ENCODE measurements around the gene HTT.

HTT gene

DNA sequence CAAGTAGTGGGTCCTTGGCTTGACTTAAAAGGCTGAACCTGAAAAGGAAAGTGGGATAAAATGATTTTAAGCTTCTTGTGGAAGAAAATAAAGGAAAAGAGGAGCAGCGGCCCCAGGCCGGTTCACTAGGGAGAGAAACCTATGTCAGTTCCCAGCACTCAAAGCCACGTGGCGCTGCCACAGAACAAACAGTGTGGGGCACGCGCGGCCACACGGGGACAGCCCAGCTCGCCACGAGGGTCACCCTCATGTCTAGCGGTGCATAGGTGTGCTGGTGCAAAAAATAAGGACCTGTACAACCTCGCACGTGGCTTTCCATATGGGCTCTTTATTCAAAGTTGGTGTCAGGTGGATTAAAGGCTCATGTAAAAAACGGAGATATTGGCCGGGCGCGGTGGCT is 191.6 kb downstream of the HTT start:
- H3K4me3 ChIP-seq (ENCODE audit: control insufficient read depth, low read depth, low read length), result no peak overlapping the region
- no peak for DNase-seq (ENCODE audit: low read depth)
- TF ChIP-seq, protein P1, sequence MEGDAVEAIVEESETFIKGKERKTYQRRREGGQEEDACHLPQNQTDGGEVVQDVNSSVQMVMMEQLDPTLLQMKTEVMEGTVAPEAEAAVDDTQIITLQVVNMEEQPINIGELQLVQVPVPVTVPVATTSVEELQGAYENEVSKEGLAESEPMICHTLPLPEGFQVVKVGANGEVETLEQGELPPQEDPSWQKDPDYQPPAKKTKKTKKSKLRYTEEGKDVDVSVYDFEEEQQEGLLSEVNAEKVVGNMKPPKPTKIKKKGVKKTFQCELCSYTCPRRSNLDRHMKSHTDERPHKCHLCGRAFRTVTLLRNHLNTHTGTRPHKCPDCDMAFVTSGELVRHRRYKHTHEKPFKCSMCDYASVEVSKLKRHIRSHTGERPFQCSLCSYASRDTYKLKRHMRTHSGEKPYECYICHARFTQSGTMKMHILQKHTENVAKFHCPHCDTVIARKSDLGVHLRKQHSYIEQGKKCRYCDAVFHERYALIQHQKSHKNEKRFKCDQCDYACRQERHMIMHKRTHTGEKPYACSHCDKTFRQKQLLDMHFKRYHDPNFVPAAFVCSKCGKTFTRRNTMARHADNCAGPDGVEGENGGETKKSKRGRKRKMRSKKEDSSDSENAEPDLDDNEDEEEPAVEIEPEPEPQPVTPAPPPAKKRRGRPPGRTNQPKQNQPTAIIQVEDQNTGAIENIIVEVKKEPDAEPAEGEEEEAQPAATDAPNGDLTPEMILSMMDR (conservative IDR thresholded peaks at IDR 0.05; ENCODE audit: control insufficient read depth, insufficient read depth, low read depth, low read length), result no peak

DNA sequence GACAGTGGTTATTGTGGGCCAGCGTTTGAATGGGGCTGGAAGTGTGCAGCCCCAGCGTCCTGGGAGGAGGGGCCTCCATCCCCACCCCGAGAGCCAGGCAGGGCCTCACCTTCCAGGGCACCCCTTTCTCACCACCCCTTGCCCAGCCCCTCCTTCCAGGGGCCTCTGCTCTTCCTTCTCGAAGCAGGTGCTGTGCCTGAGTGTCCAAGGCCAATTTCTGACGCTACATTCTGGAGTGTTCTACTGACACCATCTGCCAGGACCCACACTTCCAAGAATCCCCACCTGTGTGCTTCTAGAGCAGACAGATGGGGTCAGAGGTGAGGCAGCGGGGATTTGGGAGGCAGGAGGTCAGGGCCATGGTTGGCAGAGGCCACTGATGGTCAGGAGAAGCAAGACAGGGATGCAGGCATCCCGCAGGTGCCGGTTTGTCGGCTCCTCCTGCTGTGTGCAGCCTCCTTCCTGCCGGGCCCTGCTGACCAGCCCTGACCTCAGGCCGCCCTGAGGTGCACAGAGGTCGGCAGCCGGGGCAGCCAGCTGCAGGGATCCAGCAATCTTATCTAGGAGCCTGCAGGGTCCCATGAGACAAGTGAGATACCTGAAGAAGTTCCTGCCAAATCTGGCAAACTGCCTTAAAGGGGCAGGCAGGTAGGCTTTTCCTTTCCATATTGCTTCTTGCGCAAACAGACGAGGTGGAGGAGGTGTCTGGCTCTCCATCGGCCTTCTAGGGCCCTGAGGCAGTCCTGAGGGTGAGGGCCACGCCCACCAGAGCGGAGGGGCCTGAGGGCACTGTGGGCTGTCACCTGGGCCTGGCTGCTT is 193.3 kb downstream of the HTT start:
- TF ChIP-seq, protein P1 (conservative IDR thresholded peaks at IDR 0.05; ENCODE audit: control insufficient read depth, insufficient read depth, low read depth, low read length), result no peak
- DNase-seq (ENCODE audit: low read depth), result no peak

DNA sequence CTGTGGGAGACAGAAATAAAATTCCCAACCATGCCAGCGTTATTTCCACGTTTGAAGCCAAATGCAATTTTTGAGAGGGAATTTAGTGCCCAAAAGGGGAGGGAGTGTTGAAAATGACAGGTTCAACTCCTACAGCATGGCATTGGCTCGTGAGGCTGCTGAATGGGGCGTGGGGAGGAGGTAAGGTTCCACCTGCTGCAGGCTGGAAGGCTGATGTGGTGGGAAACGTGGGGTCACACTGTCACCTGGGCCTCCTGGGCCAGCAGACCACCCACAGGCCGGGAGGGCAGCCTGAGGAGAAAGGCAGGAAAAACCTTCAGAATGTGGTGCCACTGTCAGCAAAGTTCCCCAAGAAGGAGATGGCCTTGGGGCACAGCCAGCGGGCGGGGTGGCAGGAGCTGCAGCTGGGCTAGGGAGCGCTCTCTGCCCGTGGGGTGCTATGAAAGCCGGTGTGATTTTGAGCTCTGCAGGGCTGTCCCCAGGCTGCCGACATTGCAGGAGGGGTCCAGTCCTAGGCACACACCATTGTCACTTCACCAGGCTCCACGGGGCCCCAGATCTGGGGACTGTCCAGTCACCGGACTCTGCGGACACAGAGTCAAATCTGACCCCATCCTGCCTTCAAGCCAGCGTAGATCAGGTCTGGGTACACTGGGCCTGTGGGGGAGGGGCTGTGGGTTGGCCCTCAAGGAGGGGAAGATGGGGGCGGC is 194.1 kb downstream of the HTT start:
- no peak for DNase-seq (ENCODE audit: low read depth)
- TF ChIP-seq, protein P1 (conservative IDR thresholded peaks at IDR 0.05; ENCODE audit: control insufficient read depth, insufficient read depth, low read depth, low read length), result no peak
- H3K4me3 ChIP-seq (ENCODE audit: control insufficient read depth, low read depth, low read length), result no peak overlapping the region

More for the DNA sequence above, 193.3 kb downstream of the HTT start:
- H3K4me3 ChIP-seq (ENCODE audit: control insufficient read depth, low read depth, low read length), result no peak overlapping the region

DNA sequence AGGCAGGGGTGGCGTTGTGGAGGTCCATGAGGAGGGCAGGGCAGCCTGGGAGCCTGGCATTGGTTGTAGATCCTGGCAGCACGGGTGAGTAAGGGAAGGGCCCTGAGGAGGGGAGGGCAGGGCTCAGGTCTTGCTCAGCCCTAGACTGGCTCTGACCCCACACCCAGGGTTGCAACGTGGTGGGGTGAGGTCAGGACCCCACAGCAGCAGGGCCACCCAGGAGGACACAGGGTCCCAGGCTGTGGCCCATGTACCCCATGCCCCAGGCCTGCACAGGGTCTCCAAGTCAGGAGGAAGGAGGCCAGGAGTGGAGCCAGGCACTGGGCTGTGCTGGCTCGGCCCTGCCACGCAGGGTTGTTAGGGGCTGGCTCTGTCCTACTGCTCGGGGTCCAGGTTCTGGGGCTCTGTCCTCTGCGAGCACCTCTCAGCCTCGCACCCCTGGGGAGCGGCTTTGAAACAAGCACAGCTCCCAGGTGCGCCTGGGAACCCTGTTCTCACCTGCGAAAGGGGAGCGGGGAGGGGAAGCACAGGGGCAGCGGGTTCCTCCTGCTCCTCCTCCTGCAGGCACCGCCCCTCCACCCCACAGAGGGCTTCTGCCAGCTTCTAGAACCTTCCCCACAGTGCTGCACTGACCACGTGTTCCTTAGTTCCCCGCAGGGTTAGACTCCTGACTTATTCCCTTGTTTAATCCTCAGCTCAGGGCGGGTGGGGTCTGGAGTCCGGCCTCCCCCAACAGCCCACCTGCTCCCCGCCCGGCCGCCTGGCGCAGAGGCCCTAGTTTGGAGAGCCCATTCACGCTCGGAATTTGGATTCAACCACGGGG is 194.8 kb downstream of the HTT start:
- TF ChIP-seq, protein P1 (conservative IDR thresholded peaks at IDR 0.05; ENCODE audit: control insufficient read depth, insufficient read depth, low read depth, low read length), result no peak
- H3K4me3 ChIP-seq (ENCODE audit: control insufficient read depth, low read depth, low read length), result no peak overlapping the region
- DNase-seq (ENCODE audit: low read depth), result no peak

DNA sequence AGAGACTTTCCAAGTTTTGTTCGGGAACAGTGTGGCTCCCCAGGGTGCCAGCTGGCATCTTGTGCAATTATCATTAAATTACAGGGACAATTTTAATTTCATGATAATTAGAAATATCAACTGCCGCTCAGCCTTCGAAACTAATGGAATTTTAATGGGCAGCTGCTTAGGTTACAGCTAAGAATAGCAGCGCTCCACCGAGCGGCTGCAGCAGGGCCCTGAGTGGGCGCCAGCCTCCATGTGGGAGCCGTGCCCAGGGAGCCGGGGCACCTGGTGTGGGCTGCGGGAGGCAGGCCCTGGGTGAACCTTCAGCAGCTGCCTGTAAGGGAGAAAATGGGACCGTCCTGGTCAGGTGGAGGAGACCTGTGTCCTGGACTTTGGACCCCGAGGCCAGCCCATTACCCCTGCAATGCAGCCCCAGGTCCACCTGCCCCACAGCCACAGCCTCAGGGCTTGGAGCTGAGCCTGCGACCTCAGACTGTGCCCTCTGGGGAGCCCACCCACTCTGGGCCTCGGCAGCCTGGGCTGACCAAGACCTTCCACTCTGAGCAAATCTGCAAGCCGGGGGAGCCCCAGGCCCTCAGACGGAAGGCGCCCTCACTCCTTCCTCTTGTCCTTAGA is 195.6 kb downstream of the HTT start:
- no peak overlapping the region for H3K4me3 ChIP-seq (ENCODE audit: control insufficient read depth, low read depth, low read length)
- DNase-seq (ENCODE audit: low read depth), result no peak
- TF ChIP-seq, protein P1 (conservative IDR thresholded peaks at IDR 0.05; ENCODE audit: control insufficient read depth, insufficient read depth, low read depth, low read length), result no peak

DNA sequence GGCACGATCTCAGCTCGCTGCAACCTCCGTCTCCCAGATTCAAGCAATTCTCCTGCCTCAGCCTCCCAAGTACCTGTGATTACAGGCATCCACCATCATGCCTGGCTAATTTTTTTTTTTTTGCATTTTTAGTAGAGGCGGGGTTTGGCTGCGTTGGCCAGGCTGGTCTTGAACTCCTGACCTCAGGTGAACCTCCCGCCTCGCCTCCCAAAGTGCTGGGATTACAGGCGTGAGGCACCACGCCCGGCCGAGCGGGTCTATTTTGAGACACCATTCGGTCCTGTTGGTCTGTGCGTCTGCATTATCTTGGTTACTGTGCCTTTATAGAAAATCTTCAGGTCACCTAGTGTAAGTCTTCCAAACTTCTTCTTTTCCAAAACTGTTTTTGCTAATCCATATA is 196.7 kb downstream of the HTT start:
- TF ChIP-seq, protein P1 (conservative IDR thresholded peaks at IDR 0.05; ENCODE audit: control insufficient read depth, insufficient read depth, low read depth, low read length), result no peak
- no peak for DNase-seq (ENCODE audit: low read depth)
- H3K4me3 ChIP-seq (ENCODE audit: control insufficient read depth, low read depth, low read length), result no peak overlapping the region

Data from fibroblast of mammary gland (primary cell).